DMS79 treated with DMSO at 0.1 percent for 48 hours (cell line): ENCODE measurements around the gene SLC30A7.
"Not testable (repeated sequence)": the region's sequence is repeated elsewhere in the genome, so short reads cannot be mapped to it uniquely, and the experiment has no call there.

ENCODE experiments used
- DNase-seq: peaks from one replicate; lab custom pipeline; 2025; lab: John Stamatoyannopoulos, UW

Gene SLC30A7

DNA sequence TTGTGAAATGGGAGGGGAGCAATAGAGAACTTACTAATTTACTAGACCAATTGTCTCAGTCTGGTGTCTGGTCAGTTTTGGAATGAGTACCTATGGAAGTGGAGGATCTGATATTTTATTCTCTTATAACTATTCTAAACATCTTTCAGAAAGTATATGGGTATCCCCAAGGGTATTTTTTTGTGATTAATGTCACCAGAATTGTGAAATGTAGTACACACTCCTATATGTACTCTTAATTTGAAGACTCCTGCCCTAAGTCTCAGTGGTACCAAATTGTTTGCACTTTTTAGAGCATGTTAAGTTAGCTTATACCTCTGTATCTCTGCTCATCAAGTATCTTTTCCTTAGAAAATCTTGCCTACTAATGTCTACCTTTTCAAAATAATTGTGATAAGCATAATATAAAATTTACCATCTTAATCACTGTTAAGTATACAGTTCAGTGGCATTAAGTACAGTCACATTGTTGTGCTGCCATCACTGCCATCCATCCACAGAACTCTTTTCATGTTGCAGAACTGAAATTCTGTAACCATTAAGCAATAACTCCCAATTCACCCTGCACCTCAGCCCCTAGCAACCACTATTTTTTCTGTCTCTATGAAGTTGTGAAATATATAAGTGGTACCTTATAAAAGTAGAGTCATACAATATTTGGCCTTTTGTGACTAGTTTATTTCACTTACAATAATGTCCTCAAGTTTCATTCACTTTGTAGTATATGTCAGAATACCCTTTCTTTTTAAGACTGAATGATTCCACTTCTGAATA is 40.5 kb downstream of the SLC30A7 start:
- DNase-seq = no peak

GRCh38 chr1:100941098-100941527 is 45.2 kb downstream of the SLC30A7 start:
- DNase-seq = no peak

DNA sequence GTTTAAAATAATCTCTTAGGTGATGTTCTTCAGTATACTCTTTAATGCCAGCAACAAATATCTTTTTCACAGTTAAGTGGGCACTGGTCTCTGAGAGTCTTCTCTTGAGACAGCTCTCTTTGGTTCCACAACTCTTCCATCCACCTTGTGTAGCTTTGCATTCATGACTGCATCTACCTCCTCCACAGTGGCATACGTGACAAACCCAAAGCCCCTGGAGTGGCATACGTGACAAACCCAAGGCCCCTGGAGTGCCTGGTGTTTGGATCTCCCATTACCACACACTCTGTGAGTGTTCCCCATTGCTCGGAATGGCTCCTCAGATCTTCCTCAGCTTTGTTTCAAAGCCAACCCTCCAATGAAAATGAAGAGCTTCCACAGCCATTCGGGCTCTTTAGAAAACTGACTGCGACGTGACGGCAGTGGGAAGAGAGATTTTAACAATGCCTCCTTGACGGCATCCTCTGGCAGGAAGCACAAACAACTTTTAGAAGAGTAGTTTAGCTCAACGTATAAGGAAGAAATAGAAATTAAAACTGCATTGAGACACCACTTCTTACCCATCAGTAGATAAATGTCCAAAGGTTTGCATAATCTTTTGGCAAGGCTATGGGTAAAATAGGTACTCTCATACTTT is 45.8 kb downstream of the SLC30A7 start:
- no peak for DNase-seq

DNA sequence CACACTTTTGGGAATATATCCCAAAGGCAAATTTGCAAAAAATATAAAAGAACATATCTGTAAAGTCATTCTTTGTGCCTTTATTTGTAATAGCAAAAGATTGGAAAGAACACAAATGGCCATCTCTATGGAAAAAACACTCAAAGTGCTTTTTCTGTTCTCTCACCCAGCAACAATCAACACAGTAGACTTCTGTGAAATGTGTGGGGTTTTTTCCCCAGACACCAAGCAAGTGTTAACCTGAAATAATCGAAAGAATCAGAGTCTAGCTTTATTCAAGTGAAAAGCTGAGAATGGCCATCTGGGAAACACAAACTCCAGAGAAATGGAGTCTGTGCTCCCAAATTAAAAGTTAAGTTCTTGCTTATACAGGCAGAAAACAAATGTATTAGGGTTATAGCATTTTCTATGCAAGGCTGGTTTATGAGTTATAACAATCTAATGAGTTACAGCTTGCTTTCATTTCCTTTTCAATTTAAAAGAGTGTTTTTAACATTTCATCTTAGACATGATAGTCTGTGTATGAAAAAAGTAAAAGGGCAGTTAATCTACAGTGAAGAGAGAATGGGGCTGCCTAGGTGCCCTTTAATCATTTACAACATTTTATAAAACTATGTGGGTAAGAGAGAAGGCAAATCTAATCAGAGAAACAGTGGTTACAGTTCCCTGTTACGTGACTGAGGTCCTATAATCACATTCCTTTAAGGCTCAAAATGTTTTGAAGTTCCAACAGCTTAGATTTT is 46.6 kb downstream of the SLC30A7 start:
- no peak for DNase-seq

- no peak for DNase-seq
These were observed 47.6 kb downstream of the SLC30A7 start for GRCh38 chr1:100943533-100943932.

- not testable (repeated sequence) for DNase-seq
These were observed 50.2 kb downstream of the SLC30A7 start for GRCh38 chr1:100946064-100946463.

- DNase-seq = not testable (repeated sequence)
These were observed 51.9 kb downstream of the SLC30A7 start for GRCh38 chr1:100947816-100948215.

DNA sequence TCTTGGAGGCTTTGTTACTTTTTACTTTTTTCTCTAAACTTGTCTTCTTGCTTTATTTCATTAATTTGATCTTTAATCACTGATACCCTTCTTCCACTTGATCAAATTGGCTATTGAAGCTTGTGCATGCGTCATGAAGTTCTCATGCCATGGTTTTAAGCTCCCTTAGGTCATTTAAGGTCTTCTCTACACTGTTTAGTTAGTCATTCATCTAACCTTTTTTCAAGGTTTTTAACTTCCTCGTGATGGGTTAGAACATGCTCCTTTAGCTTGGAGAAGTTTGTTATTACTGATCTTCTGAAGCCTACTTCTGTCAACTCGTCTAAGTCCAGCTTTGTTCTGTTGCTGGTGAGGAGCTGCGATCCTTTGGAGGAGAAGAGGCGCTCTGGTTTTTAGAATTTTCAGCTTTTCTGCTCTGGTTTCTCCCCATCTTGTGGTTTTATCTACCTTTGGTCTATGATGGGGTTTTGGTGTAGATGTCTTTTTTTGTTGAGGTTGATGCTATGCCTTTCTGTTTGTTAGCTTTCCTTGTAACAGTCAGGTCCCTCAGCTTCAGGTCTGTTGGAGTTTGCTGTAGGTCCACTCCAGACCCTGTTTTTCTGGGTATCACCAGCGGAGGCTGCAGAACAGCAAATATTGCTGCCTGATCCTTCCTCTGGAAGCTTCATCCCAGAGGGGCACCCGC is 53.0 kb downstream of the SLC30A7 start:
- not testable (repeated sequence) for DNase-seq

DNA sequence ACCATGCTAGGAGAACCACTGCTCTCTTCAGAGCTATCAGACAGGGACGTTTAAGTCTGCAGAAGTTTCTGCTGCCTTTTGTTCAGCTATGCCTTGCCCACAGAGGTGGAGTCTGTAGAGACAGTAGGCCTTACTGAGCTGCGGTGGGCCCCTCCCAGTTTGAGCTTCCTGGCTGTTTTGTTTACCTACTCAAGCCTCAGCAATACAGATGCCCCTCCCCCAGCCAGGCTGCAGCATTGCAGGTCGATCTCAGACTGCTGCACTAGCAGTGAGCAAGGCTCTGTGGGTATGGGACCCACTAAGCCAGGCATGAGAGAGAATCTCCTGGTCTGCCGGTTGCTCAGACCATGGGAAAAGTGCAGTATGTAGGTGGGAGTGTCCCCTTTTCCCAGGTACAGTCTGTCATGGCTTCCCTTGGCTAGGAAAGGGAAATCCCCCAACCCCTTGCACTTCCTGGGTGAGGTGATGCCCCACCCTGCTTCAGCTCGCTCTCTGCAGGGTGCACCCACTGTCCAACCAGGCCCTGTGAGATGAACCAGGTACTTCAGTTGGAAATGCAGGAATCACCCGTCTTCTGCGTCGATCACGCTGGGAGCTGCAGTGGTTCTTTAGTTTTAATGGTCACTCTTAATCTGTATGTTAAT is 53.7 kb downstream of the SLC30A7 start:
- not testable (repeated sequence) for DNase-seq

- DNase-seq = no peak
These were observed 54.4 kb downstream of the SLC30A7 start for GRCh38 chr1:100950337-100950736.

- no peak for DNase-seq
These were observed 54.9 kb downstream of the SLC30A7 start for GRCh38 chr1:100950781-100951180.

DNA sequence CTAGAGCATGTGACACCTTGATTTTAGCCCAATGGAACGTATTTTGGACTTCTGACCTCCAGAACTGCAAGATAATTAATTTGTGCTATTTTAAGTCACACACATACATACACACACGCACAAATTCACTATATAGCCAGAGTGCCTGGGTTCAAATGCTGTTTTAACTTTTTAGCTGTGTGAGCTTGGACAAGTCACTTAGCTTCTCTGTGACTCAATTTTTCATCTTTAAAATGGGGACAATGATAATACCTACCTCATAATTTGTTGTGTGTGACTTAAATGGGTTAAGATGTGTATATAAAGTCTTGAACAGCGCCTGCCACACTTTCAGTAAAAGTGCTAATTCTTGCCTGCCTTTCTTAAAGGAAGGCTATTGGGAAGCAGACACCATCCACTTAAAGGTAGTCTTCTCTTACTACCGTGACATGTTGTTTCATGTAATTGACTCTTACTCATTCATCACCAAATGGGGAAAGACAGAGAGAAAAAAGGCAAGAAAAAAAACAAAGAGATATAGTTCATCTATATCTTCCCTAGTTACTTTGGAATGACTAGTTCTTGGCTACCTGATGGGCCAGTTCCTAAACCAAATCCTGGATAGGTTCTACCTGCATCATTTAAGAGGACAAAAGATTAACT is 56.3 kb downstream of the SLC30A7 start:
- DNase-seq = no peak

DNA sequence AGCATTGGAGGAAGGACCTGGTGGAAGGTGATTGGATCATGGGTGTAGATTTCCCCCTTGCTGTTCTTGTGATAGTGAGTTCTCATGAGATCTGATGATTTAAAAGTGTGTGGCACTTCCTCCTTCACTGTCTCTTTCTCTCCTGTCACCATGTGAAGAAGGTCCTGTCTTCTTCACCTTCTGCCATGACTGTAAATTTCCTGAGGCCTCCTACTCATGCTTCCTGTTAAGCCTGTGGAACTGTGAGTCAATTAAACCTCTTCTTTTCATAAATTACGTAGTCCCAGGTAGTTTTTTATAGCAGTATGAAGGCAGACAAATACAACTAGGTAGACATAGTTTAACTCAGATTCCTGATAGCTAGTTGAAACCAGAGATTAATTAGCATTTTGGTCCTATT is 57.1 kb downstream of the SLC30A7 start:
- not testable (repeated sequence) for DNase-seq

DNA sequence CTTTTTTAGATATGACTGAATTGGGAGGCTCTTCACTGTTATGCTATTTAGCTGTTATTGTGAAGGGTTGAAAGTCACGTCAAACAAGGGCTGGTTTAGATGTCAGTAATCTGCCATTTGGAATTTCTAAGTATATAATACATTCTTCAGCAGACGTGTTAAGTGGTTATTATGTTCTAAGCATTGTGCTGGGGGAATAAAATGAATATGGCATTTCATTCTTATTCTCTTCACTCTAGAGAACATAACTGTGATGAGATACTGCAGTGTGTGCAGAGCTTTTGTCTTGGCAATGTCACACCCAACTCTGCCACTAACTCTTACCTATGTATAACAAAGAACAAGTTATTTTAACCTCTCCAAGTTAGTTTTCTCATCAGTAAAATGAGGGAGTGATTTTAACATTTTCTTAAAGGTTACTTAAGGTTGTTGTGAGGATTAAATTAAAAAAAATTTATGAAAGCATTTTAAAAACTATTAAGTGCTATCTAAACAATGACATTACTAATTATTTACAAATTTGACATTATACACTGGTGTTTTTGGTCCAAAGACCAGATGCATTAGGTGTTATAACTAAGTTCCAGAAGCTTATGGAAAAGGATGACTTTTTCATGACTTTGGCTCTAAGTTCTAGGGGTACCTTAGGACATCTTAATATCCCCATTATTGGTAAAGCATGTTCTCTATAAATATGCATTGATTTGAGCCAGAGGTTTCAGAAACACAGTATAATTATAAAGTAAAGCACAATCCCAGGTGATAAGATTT is 58.3 kb downstream of the SLC30A7 start:
- DNase-seq = no peak

DNA sequence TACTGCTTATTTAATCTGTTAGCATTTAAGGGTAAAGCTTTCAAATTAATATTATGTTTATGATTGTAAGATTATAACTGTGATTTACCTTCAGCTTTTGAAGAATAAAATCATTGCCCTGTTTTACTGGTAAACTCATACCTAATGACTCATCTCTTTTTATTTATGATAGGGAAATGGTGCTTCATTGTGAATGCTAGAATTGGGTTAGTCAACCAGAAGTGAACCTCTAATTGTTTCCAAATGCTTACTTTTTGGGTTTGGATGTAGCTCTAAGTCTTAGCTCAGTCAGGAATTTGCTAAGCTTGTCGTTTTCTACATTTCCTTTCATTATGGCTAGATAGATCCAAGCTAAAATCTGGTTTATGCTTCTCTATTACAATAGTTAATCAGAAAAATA is 59.4 kb downstream of the SLC30A7 start:
- DNase-seq = no peak

DNA sequence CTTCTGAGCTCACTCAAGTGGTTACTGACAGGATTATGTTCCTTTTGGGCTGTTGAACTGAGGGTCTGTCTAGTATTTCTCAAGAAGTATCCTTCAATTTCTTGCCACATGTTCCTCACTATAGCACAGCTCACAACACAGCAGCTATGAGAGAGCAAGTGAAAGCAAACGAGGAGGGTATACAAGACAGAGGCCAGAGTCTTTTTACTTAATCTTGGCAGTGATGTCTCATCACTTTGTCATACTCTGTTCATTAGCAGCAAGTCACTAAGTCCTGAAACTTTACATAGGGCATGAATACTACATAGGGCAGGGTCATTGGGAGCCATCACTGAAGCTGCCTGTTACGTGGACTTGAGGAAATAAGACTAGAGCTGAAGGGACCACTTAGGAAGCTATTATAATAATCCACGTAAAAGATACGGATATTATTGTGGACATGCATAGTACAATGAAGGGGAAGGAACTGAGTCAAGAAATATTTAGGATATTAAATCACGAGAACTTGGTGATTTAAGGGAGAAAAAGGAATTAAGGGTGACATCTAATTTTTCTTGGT is 63.7 kb downstream of the SLC30A7 start:
- no peak for DNase-seq

DNA sequence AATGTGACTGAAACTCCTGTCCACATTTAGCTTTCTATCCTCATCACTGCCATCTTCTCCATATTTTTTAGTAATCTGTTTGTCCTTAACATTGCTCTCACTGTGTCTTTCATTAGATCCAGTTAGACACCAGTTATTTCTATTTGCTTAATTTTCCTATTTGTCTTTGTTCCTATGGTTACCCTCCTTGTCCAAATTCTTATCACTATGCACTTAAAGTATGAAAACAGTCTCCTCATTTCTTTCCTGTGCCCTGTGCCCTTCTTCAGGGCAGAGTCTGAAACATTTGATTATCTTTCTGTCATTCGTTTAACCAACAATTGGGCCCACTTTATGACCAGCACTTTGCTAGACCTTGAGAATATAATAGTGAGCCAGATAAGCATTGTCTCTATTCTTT is 64.2 kb downstream of the SLC30A7 start:
- no peak for DNase-seq

GRCh38 chr1:100968621-100969020 is 72.7 kb downstream of the SLC30A7 start:
- DNase-seq = no peak

DNA sequence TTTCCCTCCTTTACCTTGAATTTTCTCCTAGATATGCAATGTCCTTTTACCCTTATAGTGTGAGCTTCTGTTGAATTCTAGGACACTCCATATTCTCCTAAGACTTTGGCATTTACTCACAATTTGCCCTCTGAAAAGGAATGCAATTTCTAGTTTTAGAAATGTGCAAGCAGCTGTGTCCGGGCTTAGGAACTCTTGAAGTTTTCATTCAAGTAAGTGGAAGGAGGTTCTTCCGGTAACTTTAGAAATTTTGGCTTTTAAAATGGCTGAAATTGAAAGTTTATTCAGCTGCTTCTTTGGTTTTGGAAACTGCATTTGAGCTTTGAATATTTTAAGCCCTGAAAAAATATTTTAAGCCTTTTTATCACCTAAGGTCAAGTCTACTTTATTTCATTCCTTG is 73.4 kb downstream of the SLC30A7 start:
- no peak for DNase-seq

- no peak for DNase-seq
These were observed 75.1 kb downstream of the SLC30A7 start for GRCh38 chr1:100971021-100971420.
